ENCODE results near the gene SLC16A9. TPM values are rescaled to one million over a fixed set of nuclear protein-coding genes. Genes with fewer than 3 reads are reported as not detected.

The SLC16A9 gene
- total RNA-seq, 1 experiment from 2014 or later: not detected

GRCh38 chr10:59631237-59631636 is 78.4 kb downstream of the SLC16A9 start:
- no peak for DNase-seq (ENCODE audit: low spot score)

- DNase-seq (ENCODE audit: low spot score): no peak
Measured at GRCh38 chr10:59628965-59629364, 80.7 kb downstream of the SLC16A9 start.

GRCh38 chr10:59628456-59628855 is 81.2 kb downstream of the SLC16A9 start:
- DNase-seq (ENCODE audit: low spot score): no peak

GRCh38 chr10:59627366-59628018 is 82.2 kb downstream of the SLC16A9 start:
- DNase-seq (ENCODE audit: low spot score): no peak

GRCh38 chr10:59626523-59626869 is 83.2 kb downstream of the SLC16A9 start:
- no peak for DNase-seq (ENCODE audit: low spot score)

- DNase-seq (ENCODE audit: low spot score): peak; percentile 73
Measured at GRCh38 chr10:59625721-59626522, 83.7 kb downstream of the SLC16A9 start.

- no peak for DNase-seq (ENCODE audit: low spot score)
Measured at GRCh38 chr10:59624951-59625350, 84.7 kb downstream of the SLC16A9 start.

GRCh38 chr10:59624136-59624535 is 85.5 kb downstream of the SLC16A9 start:
- DNase-seq (ENCODE audit: low spot score): no peak

- no peak for DNase-seq (ENCODE audit: low spot score)
Measured at GRCh38 chr10:59623133-59624121, 86.2 kb downstream of the SLC16A9 start.

GRCh38 chr10:59622320-59623132 is 87.1 kb downstream of the SLC16A9 start:
- peak; percentile 78 for DNase-seq (ENCODE audit: low spot score)

GRCh38 chr10:59621771-59622170 is 87.9 kb downstream of the SLC16A9 start:
- DNase-seq (ENCODE audit: low spot score): no peak

- DNase-seq (ENCODE audit: low spot score): no peak
Measured at GRCh38 chr10:59618666-59619065, 91.0 kb downstream of the SLC16A9 start.

- DNase-seq (ENCODE audit: low spot score): no peak
Measured at GRCh38 chr10:59617996-59618395, 91.7 kb downstream of the SLC16A9 start.

- no peak for DNase-seq (ENCODE audit: low spot score)
Measured at GRCh38 chr10:59611048-59611447, 98.6 kb downstream of the SLC16A9 start.

- no peak for DNase-seq (ENCODE audit: low spot score)
Measured at GRCh38 chr10:59607970-59608369, 101.7 kb downstream of the SLC16A9 start.

GRCh38 chr10:59606551-59606961 is 103.1 kb downstream of the SLC16A9 start:
- DNase-seq (ENCODE audit: low spot score): no peak

GRCh38 chr10:59601985-59602384 is 107.7 kb downstream of the SLC16A9 start:
- DNase-seq (ENCODE audit: low spot score): no peak
